ENCODE results near the gene JPH3.

The JPH3 gene

DNA sequence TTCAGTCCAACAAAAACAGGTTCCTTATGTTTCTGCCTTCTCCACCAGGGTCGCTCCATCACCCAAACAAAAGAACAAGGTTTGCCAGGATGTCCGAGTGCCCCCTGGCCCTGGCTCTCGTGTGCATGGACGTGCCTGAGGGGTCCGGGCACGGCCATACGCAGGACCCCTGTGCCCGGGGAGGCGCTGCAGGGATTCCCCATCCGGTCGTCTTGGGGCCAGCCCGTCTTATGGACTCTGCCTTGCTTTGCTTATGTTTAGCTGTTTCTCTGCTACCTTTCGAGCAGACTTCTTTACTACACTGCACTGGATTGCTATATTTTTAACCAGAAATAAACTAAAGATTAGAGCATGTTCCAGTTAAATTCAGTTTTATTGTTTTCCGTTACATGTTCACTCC lies 95.5 kb downstream of the JPH3 start:
- DNase-seq (ENCODE audit: low spot score), result no peak

DNA sequence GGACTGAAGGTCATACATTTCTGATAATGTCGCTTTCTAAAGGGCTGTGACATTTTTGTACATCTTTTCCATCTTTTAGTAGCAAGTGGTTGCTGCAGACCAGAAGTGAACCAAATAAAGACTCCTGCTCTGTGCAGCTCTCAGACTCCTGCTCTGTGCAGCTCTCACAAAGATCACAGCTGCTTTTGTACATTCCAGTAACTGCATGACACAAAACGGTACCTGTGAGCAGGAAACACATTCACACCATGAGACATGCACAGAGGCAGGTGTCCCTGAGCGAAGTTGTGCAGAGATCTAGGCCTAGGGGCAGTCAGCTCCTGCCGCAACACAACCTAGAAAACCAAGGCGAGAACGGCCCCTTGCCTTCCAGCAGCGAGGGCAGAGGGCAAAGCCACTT lies 95.9 kb downstream of the JPH3 start:
- DNase-seq (ENCODE audit: low spot score), result no peak

DNA sequence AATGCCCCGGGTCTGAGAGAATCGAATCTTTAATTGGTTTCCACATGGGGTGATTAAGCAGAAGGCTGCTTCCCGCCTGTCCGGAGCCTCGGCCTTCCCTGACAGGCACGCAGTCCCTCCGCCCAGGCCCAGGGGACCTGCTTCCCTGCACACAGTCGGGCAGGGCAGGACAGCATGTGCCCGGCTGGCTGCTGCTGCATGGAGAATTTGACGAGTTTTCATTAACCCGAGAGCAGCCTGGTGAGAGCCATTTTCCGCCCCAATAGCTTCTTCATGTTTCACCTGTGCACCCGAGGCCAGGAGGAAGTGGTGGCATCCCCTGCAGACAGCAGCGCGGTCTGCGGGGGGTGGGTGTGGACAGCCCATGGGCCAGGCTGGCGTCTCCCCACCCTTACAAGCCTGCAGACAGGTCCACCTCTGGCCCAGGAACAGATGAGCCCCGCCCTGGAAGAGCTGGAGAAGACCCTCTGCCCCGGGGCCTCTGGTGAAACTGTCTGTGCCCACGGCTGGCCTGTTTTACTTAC lies 96.4 kb downstream of the JPH3 start:
- DNase-seq (ENCODE audit: low spot score), result no peak

DNA sequence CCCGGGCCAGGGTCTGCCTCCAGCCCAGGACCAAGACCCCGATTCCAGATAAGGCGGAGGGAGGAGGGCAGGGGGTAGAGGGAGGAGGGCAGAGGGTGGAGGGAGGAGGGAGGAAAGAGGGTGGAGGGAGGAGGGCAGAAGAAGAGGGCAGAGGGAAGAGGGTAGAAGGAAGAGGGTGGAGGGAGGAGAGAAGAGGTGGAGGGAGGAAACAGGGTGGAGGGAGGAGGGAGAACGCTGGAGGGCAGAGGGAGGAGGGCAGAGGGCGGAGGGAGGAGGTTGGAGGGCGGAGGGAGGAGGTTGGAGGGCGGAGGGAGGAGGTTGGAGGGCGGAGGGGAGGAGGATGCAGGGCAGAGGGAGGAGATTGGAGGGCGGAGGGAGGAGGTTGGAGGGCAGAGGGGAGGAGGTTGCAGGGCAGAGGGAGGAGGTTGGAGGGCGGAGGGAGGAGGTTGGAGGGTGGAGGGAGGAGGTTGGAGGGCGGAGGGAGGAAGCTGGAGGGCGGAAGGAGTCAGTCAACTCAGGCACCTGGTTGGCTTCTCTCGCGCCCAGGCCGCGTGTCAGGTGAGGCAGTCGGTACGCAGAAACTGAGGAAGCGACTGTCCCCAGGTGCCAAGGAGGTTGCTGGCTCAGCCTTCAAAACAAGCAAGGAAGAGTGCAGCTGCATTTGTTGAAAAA lies 98.2 kb downstream of the JPH3 start:
- no peak for DNase-seq (ENCODE audit: low spot score)

DNA sequence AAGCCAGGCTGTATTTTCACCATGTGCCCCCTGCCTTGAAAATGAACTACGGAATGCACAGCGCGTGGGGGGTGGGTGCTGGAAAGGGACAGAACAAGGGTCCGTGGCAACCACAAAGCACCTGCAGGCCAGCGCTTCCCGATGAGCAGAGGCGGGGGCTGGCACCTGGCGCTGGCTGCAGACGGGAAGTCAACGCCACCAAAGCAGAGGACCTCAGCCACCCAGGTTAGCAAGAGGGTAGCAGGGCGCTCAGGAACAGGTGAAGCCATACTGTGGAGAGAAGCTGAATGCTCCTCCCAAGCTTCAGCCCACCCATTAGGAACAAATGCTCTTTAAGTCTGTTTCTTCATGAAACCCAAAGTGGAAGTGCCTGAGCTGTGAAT lies 98.8 kb downstream of the JPH3 start:
- no peak for DNase-seq (ENCODE audit: low spot score)

DNA sequence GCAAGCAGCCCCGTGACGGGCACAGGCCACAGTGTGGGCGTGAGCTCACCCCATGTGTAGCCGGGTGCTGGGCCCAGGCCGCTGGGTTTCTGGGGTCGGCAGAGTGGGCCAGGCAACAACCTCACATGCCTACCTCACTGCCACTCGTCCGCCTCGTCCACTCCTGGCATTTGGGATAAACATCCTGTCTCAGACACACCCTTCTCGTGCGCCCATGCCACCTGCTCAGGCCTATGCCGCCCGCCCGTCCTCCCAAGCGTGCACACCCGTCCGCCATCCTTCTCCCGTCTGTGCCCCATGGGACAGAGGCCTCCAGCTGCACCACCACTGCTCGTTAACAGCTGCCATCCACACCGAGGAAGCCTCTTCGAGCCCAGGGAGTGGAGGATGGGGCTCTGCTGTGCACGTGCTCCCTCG lies 99.2 kb downstream of the JPH3 start:
- DNase-seq (ENCODE audit: low spot score), result no peak

DNA sequence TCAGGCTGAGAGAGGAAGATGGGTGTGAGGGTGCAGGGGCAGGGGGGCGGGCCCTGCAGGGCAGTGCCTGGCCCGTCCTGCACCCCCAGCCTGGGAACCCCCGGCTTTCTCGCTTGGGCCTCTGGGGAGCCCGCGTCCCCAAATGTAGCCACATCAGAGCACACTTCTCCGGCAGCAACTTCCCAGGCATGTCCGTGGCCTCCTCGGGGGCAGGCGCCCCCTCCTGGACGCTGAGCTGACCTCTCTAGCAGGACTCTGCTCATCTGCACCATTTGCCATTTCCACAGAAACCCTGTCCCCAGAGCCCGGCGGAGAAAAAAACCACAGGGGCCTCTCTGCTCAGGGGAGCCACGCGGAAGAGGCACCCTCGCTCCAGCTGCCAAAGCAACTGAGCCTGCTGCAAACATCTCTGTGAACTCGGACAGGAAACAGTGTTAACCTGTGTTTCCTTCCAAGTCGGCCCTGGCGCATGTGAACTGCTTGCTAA lies 100.1 kb downstream of the JPH3 start:
- DNase-seq (ENCODE audit: low spot score), result peak; percentile 98

DNA sequence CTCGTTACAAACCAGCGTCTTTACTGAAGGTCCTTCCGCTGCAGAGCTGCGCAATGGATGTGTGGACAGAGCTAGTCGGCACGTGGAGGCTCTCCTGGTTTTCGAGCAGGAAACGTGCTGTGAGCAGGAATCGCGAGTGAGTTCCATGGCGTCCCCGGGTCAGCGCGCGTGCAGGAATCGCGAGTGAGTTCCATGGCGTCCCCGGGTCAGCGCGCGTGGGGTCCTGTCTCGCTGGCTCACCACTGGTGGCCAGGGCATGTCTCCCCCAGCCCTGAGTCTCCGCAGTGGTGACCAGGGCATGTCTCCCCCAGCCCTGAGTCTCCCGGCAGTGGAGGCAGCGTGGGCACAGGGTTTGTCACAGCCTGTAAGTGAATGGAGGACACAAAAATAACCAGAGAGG lies 100.8 kb downstream of the JPH3 start:
- DNase-seq (ENCODE audit: low spot score), result no peak

DNA sequence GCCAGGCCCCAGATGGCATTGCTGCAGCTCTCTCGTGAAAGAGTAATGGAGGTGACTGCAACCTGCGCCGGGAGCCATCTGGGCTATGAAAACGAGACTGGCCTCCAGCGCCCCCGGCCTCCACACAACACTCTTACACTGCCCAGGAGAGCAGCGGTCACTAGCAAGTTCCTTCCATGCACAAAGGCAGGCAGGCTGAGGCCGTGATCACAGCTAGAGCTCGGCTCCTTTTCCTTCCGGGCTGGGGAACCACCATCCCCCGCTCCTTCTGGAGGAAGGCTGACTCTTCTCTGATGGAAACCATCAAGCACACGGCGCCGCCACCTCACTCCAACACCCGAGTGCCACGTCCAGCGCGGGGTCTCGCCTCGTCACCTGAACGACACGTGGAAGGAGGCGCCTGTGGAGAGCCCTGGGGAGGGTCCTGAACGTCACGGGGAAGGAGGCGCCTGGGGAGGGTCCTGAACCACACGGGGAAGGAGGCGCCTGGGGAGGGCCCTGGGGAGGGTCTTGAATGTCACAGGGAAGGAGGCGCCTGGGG lies 101.6 kb downstream of the JPH3 start:
- DNase-seq (ENCODE audit: low spot score), result no peak

DNA sequence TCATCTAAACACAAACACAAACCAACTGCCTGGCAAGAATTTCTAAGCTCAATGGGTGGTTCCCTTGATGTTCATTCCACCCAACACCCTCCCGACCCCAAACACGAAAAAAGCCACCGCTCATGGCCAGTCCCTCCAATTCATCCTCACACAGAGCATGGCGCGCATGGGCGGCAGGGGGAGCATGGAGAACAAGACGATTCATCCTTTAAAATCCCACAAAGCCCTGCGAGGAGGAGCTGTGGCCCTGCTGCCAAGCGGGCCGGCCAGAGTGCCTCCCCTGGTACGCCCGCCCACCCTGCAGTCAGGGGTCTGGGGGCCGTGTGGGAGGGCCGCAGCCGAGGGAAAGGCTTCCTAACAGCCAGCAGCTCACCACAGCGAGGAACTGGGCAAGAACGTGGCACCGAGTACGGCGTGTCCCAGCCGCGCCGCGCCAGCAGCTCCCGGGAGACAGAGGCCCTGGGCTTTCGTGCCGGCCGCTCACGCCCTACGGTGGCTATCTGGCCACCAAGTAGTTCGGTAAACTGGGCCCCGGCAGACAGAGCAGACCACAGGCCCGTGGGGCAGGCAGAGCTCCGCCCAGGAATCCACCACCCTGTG lies 102.5 kb downstream of the JPH3 start:
- no peak for DNase-seq (ENCODE audit: low spot score)

DNA sequence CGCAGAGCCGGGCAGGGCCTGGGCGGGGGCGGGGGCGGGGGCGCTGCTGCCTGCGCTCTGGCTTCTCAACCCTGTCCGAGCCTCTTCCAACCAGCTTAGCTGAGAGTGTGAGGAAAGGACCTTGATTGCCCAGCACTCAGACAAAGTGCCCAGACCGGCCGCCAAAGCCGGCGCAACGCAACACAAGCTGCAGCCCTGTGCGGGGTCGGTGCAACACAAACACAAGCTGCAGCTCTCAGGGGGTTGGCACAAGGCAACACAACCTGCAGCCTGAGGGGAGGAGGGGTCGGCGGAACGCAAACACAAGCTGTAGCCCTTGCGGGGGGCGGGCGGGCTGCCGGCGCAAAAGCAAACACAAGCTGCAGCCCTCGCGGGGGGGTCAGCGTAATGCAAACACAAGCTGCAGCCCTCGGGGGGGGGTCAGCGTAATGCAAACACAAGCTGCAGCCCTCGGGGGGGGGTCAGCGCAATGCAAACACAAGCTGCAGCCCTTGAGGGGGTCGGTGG lies 103.5 kb downstream of the JPH3 start:
- peak; percentile 85 for DNase-seq (ENCODE audit: low spot score)

DNA sequence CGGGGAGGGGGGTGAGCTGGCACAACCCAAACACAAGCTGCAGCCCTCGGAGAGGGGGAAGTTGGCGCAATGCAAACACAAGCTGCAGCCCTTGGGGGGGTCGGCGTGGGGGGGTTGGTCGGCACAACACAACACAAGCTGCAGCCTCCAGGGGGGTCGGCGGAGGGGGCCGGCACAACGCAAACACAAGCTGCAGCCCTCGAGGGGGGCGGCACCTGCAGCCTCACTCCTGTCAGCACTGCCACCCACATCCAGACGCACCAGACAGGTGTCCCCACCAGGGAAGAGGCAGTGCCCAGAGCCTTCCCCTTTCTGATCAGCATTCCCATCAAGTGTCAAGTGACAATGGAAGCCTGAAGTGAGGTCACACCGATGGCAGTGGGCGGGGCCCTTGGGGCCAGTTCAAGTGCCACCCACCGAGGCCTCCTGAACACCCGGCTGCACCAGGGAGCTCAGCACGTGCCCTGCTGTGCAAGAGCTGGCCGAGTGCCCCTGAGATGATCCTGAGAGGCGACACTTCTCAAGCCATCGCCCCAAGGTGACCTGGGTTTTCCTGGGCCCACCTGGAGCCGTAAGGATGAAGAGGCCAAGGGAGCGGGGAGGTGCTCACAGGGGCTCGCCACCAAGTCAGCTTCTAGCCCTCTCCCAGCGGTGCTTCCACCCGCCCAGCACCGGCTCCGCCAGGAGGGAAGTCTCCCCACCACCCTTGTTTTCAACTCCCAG lies 104.1 kb downstream of the JPH3 start:
- DNase-seq (ENCODE audit: low spot score), result peak; percentile 82

DNA sequence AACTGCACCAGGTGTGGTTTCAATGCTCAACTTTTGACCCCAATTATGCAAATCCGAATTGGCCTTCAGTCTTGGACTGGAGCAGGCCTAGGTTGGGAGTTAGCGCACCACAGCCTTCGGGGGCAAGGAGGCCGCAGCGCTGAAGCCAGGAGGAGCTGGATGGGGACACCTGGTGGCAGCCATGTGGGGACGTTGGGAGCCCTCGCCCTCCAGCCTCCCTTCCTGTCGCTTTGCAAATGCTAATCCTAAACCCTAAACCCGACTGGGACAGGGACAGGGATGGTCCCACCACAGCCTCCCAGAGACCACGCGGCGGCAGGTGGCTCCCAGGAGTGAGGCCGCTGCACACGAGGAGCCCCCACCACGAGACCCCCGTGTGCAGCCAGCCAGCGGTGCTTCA lies 104.8 kb downstream of the JPH3 start:
- no peak for DNase-seq (ENCODE audit: low spot score)

DNA sequence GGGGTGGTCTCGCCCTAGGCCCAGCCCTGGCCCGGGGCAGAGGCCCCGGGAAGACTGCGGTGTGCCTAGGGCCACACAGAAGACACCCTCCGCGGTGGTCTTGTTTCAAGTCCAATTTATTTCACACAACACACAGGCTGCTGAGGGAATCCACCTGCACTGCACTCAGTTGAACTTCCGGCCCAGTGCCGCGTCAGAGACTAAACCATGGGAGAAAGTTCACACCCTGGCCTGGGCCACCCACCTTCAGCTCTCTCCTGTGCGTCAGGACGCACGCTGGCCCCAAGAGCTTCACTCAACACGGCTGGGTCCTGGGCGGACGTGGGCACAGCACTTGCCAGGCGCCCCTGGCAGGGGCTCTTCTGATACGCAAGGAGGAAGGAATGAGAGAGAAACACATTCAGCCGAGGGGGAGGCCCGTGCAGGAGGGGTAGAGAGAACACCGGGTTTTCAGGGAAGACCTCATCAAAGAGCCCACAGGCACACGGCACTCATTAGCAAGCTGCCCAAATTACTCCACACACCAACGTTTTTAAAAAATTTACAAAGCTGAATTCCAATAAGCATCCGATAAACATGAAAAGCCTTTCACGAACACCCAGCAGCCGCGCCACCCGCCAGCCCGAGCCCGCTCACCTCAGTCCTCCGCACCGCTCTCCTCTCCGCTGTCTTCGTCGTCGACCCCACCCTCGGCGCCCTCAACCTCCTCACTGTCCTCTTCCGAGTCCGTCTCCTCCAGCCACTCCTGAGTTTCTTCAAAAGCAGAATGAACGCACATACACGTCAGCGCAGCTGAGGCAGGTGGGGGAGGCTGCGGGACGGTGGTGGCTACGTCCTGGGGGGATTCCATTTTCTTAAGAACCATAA lies 105.6 kb downstream of the JPH3 start:
- DNase-seq (ENCODE audit: low spot score), result no peak

DNA sequence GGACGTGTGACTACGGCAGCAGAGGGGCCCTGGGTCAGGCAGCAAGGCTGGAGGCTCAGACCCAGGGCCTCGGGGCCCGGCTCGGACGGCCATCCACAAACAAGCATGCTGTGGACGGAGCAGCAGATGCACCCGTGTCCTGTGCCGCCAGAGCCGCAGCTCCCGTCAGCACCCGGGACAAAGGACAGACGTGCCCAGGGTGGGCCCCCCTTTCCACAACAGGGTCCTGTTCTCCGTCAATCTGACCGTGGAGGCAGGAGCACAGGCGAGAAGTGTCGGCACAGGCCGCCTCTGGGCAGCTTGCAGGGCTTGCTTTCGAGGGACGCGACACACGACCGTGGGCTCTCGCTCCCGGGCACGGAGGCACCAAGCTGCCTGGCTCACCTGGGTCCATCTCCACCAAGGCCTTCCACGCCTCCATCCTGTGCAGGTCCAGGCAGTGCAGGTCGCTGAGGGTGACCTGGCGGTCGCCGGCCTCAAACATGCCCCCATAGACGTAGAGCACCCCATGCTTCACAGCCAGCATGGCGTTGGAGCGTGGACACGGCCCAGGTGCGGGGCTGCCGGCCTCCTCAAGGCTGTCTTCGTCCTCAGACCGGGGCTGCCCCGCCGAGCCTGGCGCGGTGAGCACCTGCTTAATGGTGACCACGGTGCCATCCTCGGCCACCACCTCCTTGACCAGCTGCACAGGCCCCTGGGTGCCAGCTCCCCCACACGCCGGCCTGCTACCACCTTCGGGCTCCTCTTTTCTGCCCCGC lies 106.8 kb downstream of the JPH3 start:
- DNase-seq (ENCODE audit: low spot score), result no peak

DNA sequence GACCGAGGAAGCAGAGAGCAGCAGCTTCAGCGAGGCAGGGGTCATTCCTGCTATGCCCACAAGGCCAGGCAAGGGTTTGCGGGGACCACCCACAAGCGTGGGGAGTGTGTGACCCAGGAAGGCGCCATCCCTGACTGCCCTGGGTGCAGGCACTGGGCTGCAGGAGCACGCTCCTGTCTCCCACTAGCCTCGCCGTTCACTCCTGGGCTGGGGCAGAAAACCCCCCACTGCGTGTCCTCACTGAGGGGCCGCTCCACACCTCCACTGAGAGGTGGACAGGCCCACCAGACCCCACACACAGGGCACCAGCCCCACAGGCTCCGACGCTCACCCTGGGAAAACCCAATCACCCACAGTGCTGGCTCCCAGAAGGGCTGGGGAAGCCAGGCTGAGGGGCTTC lies 107.4 kb downstream of the JPH3 start:
- DNase-seq (ENCODE audit: low spot score), result no peak

DNA sequence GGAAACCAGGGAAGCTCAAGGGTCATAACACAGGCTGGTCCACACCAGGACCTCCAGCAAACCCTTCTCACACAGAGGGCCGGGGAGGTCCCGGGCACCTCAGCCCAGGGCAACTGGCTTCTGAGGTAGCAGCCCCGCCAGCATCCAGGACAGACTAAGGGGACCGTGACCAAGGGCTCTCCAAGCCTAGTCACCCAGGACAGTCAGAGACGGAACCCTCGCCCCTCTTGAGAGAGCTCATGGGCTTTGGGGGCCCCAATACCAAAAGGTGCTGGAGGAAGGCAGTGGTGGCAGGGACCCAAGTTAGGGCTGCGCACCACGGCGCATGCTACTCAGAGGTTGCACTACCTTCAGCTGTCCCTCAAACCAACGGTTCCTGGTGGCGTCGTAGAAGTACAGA lies 108.6 kb downstream of the JPH3 start:
- DNase-seq (ENCODE audit: low spot score), result no peak

DNA sequence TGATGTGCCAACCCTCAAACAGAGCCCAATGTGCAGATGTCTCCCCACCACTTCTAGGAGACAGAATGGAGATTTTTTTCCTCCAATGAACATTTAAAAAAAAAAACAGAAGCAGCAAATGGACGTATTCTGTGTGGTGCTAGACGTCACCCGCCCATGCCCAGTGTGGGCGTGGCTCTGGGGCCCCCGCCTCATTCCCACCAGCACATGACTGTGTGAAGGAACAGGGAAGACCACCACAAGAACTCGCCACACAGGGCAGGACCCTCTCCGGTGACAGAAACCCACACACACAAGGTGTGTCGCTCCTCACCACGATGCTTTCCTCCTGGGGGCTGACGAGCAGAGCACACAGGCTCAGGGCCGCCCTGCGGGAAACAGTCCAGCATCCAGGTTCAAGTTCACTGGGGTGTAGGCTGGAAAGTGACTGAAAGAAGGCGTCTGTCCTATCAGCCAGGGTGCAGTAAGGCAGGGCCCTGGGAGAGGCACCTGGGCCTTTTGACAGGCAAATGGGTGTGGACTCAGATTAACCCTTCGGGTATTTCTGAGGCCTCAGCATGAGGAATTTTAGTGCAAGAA lies 110.0 kb downstream of the JPH3 start:
- no peak for DNase-seq (ENCODE audit: low spot score)

DNA sequence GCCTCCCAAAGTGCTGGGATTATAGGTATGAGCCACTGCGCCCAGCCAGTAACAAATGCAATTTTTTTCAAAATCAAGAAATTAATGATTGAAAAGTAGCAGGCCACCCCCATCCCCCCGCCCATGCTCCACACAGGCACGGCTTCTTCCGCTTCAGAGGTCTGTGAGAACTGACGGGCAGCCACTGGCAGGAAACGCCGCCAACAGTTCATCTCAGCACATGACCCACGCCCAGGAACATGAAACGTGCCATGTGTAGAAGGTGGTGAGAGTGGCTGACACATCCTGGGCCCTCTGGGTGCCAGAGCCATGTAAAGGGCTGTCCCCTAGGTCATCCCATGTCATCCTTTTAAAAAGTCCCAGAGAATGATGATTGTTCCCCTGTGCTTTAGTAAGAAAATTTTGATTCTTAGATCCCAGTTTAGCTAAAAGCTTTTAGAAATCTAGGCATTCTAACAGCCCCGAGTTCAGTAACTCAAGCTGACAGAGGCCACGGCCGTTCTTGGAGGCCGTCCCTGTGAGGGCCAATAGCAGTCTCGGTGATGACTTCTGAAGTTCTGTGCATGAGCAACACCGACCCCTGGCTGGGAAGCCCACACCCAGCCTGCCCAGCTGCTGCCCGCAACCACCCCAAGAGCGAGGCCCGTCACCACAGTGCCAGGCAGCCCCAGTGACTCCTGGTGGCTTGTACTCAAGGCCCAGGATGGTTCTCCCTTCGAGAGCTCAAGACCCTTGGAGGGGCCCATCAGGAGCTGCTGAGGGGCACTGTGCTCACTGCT lies 111.3 kb downstream of the JPH3 start:
- no peak for DNase-seq (ENCODE audit: low spot score)

DNA sequence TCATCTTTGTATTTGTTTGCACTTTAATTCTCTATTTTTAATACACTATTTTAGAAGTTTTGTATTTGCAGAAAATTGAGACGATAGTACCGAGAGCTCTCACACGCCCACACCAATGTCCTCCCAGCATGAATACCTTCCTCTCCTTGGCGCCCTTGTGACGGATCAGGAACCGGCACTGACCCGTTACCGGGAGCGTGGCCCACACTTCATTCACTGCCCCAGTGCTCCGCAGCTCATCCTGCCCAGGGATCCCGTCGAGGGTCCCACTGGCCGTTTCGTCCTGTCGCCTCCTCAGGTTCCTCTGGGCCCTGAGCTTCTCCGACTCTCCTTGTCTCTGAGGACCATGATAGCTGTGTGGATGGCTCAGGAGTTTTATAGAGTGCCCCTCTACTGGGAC lies 112.9 kb downstream of the JPH3 start:
- DNase-seq (ENCODE audit: low spot score), result no peak
